HCT116 (cell line): Measurements from ENCODE around the gene ITK. TPM values are rescaled to one million over a fixed set of nuclear protein-coding genes. Genes with fewer than 3 reads are reported as not detected.

Experiments used
- ATAC-seq: fragments of 200-7000 bp; cut with Tn5 transposase; 2 replicates; pipeline ENCODE4 v1.9.1; 2020; ENCODE audit warnings: mild to moderate bottlenecking, moderate library complexity
- BruUV-seq: library from RNA; stranded (reverse); fragments of 400-500 nt; replicated peaks from 2 replicates; lab custom pipeline; 2021; lab: Mats Ljungman, UMichigan
- CTCF ChIA-PET: fragments of 300-600 bp; sonication (Branson Sonifier 250); formaldehyde crosslinking; loops from one replicate; lab custom pipeline; 2021; ENCODE audit warnings: antibody characterized with exemption; lab: Charles Lee
- POLR2A ChIA-PET: fragments of 300-600, 350-600 bp; sonication (Branson Sonifier 250); formaldehyde crosslinking; loops from one replicate; lab custom pipeline; 2021; ENCODE audit warnings: antibody characterized with exemption; lab: Charles Lee
- RAD21 ChIA-PET, 2 experiments: fragments of 300-600 bp; sonication (Branson Sonifier 250); formaldehyde crosslinking; loops; one replicate each; lab custom pipeline; 2023; ENCODE audit warnings: low total read pairs in 2 of 2; ENCODE audit not compliant: uncharacterized antibody in 2 of 2, unreplicated experiment in 2 of 2, low non-redundant PET in 1 of 2; lab: Charles Lee
- DNase-seq: peaks from one replicate; pipeline ENCODE4 v3.0.0-alpha.2; 2010; ENCODE audit warnings: low read depth, low spot score
- H2AFZ ChIP-seq: fragments of 200-600 bp; shearing (Covaris generic), sonication (generic); 2 replicates; pipeline ENCODE4 v1.6.1; 2017; ENCODE audit warnings: low read depth, mixed run types, mixed read lengths, antibody characterized with exemption, low read length; ENCODE audit not compliant: poor library complexity, severe bottlenecking
- H3K27ac ChIP-seq: 2 replicates; pipeline ENCODE4 v1.5.1; 2012; ENCODE audit warnings: low read depth, low read length
- H3K27me3 ChIP-seq: fragments of 200-600 bp; sonication (generic); 2 replicates; pipeline ENCODE4 v1.6.1; 2016; ENCODE audit warnings: mixed run types, low read length, mixed read lengths; ENCODE audit not compliant: insufficient read depth
- H3K36me3 ChIP-seq, 2 experiments: fragments of 200-500 bp in 1 of 2; fragments of 200-600 bp in 1 of 2; sonication (Bioruptor generic) in 1 of 2; sonication (generic) in 1 of 2; 2 replicates each; pipeline versions ENCODE4 v1.5.1 to v1.6.1; 2014 to 2016; ENCODE audit warnings: low read length in 2 of 2, inconsistent platforms in 1 of 2, mixed read lengths in 1 of 2, mixed run types in 1 of 2; ENCODE audit not compliant: insufficient read depth in 2 of 2, control insufficient read depth in 1 of 2
- H3K4me1 ChIP-seq, 2 experiments: fragments of 200-600 bp in 1 of 2; sonication (generic) in 1 of 2; 2 replicates each; pipeline versions ENCODE4 v1.5.1 to v1.6.1; 2012 to 2017; ENCODE audit warnings: low read length in 2 of 2, inconsistent platforms in 1 of 2, mild to moderate bottlenecking in 1 of 2, mixed read lengths in 1 of 2, mixed run types in 1 of 2, moderate library complexity in 1 of 2; ENCODE audit not compliant: insufficient read depth in 2 of 2, control insufficient read depth in 1 of 2
- H3K4me2 ChIP-seq: fragments of 200-600 bp; sonication (generic); 2 replicates; pipeline ENCODE4 v1.6.1; 2017; ENCODE audit warnings: mixed run types, low read length, mixed read lengths
- H3K4me3 ChIP-seq, 2 experiments: fragments of 200-600 bp in 1 of 2; sonication (generic) in 1 of 2; replicated peaks in 1 of 2; 2 replicates each; pipeline ENCODE4 v1.5.1; 2011 to 2016; ENCODE audit warnings: low read length in 2 of 2, control low read depth in 1 of 2, low read depth in 1 of 2, mild to moderate bottlenecking in 1 of 2, mixed read lengths in 1 of 2, mixed run types in 1 of 2
- H3K79me2 ChIP-seq: fragments of 200-600 bp; sonication (generic); 2 replicates; pipeline ENCODE4 v1.6.1; 2017; ENCODE audit warnings: mild to moderate bottlenecking, mixed run types, low read length, moderate library complexity, mixed read lengths; ENCODE audit not compliant: insufficient read depth
- H3K9ac ChIP-seq: fragments of 200-600 bp; sonication (generic); 2 replicates; pipeline ENCODE4 v1.6.1; 2016; ENCODE audit warnings: low read length, mixed read lengths
- H3K9me2 ChIP-seq: fragments of 200-600 bp; sonication (generic), shearing (Covaris generic); 2 replicates; pipeline ENCODE4 v1.6.1; 2017; ENCODE audit warnings: mixed run types, mild to moderate bottlenecking, moderate library complexity; ENCODE audit not compliant: insufficient read depth
- H3K9me3 ChIP-seq, 2 experiments: fragments of 200-500 bp in 1 of 2; fragments of 200-600 bp in 1 of 2; sonication (Bioruptor generic) in 1 of 2; sonication (generic) in 1 of 2; 2 replicates each; pipeline ENCODE4 v1.6.1; 2014 to 2017; ENCODE audit warnings: low read length in 2 of 2, mixed read lengths in 2 of 2, inconsistent platforms in 1 of 2, low read depth in 1 of 2, mild to moderate bottlenecking in 1 of 2, mixed run types in 1 of 2, moderate library complexity in 1 of 2; ENCODE audit not compliant: control insufficient read depth in 1 of 2, insufficient read depth in 1 of 2
- H4K20me1 ChIP-seq: fragments of 200-600 bp; sonication (generic), shearing (Covaris generic); 2 replicates; pipeline ENCODE4 v1.6.1; 2017; ENCODE audit warnings: mixed run types, mild to moderate bottlenecking, moderate library complexity; ENCODE audit not compliant: insufficient read depth
- ATF3 ChIP-seq: IDR thresholded peaks from 2 replicates; pipeline ENCODE4 v1.6.1; 2012
- CBX3 ChIP-seq: IDR thresholded peaks from 2 replicates; pipeline ENCODE4 v1.6.1; 2012; ENCODE audit warnings: low read depth
- EGR1 ChIP-seq: IDR thresholded peaks from 2 replicates; pipeline ENCODE4 v1.6.1; 2012; ENCODE audit warnings: low read depth
- ELF1 ChIP-seq: IDR thresholded peaks from 2 replicates; pipeline ENCODE4 v1.6.1; 2012; ENCODE audit warnings: low read depth, borderline replicate concordance
- EZH2phosphoT487 ChIP-seq: fragments of 200-600 bp; IDR thresholded peaks from 2 replicates; pipeline ENCODE4 v1.6.1; 2018; ENCODE audit warnings: antibody characterized with exemption, borderline replicate concordance
- FOSL1 ChIP-seq: IDR thresholded peaks from 2 replicates; pipeline ENCODE4 v1.6.1; 2012; ENCODE audit warnings: low read depth
- JUND ChIP-seq: IDR thresholded peaks from 2 replicates; pipeline ENCODE4 v1.6.1; 2012
- MAX ChIP-seq: IDR thresholded peaks from 2 replicates; pipeline ENCODE4 v1.6.1; 2012
- POLR2A ChIP-seq: IDR thresholded peaks from 2 replicates; pipeline ENCODE4 v1.7.0; 2011; ENCODE audit warnings: borderline replicate concordance; ENCODE audit not compliant: insufficient read depth, insufficient read length; ENCODE audit errors: extremely low read depth
- POLR2AphosphoS5 ChIP-seq: IDR thresholded peaks from 2 replicates; pipeline ENCODE4 v1.6.1; 2011; ENCODE audit warnings: mild to moderate bottlenecking, low read depth, low read length, moderate library complexity
- RAD21 ChIP-seq: IDR thresholded peaks from 2 replicates; pipeline ENCODE4 v1.6.1; 2012; ENCODE audit warnings: low read depth, mild to moderate bottlenecking
- SP1 ChIP-seq: IDR thresholded peaks from 2 replicates; pipeline ENCODE4 v1.6.1; 2012; ENCODE audit warnings: low read depth
- ZBTB33 ChIP-seq: IDR thresholded peaks from 2 replicates; pipeline ENCODE4 v1.6.1; 2011; ENCODE audit warnings: mild to moderate bottlenecking, low read length, moderate library complexity; ENCODE audit not compliant: insufficient replicate concordance; ENCODE audit errors: extremely low read depth
- ZFX ChIP-seq: fragments of 450-650 bp; IDR thresholded peaks from 2 replicates; pipeline ENCODE4 v1.6.1; 2017
- intact Hi-C: fragments of 100-400 bp; cut with micrococcal nuclease; formaldehyde crosslinking; loops from 2 replicates; pipeline ENCODE4 v1.10.0; 2022
- total RNA-seq: library from RNA; stranded (reverse); gene quantifications from one replicate; pipeline ENCODE4 v1.2.1, GENCODE V29; 2021; ENCODE audit not compliant: unreplicated experiment
- TF ChIP-seq, protein P1 (sequence below), 3 experiments: fragments of 200-600 bp in 1 of 3; sonication (generic) in 1 of 3; IDR thresholded peaks in 2 of 3; conservative IDR thresholded peaks in 1 of 3; 2 replicates each; pipeline ENCODE4 v1.5.1; 2012 to 2017; ENCODE audit warnings: low read depth in 2 of 3, low read length in 2 of 3, antibody characterized with exemption in 1 of 3, borderline replicate concordance in 1 of 3, control low read depth in 1 of 3, mild to moderate bottlenecking in 1 of 3, mixed read lengths in 1 of 3, mixed run types in 1 of 3, moderate library complexity in 1 of 3; ENCODE audit not compliant: insufficient read depth in 1 of 3

Gene ITK
- total RNA-seq, 1 experiment from 2014 or later = 0.37 TPM

GRCh38 chr5:157288405-157289163 lies 107.9 kb downstream of the ITK start:
- H3K4me3 ChIP-seq = no peak overlapping the region
- H3K4me2 ChIP-seq = no peak overlapping the region
- no peaks in the 10 kb centered on the region; the same call in 1 of the 2 replicates for H3K9me2 ChIP-seq
- ATAC-seq = no peak
- no peaks in the 10 kb centered on the region for H3K9me3 ChIP-seq
- ChIA-PET POLR2A (no interaction called here), RAD21 (no interaction called here), CTCF (no interaction called here)
- no TSS peak for BruUV-seq
- intact Hi-C loops = no loop called here
- no peak overlapping the region for H3K9ac ChIP-seq
- DNase-seq = no peak
- no peaks in the 10 kb centered on the region for H4K20me1 ChIP-seq
- no peaks in the 10 kb centered on the region for H3K79me2 ChIP-seq
- no peaks in the 10 kb centered on the region for H3K27me3 ChIP-seq
- 0 out of 4 replicates have a peak, but pooled peaks cover 0 to 5% of the 10 kb centered on the region in 2 experiments for H3K36me3 ChIP-seq
- no peak overlapping the region for H2AFZ ChIP-seq
- TF ChIP-seq ELF1 (no peak), EZH2phosphoT487 (no peak), RAD21 (no peak), POLR2AphosphoS5 (no peak), ZFX (no peak), SP1 (no peak), MAX (no peak), FOSL1 (no peak), EGR1 (no peak), CBX3 (no peak)
- H3K4me1 ChIP-seq = peaks cover 10 to 19% of the 10 kb centered on the region in 2 experiments
- H3K27ac ChIP-seq = no peak overlapping the region

- H3K79me2 ChIP-seq = no peaks in the 10 kb centered on the region
- no peak overlapping the region for H3K4me3 ChIP-seq
- 0 out of 4 replicates have a peak, but pooled peaks cover 0 to 5% of the 10 kb centered on the region in 2 experiments for H3K36me3 ChIP-seq
- intact Hi-C loops = no loop called here
- BruUV-seq = no TSS peak
- ChIA-PET RAD21 (no interaction called here), POLR2A (no interaction called here), CTCF (no interaction called here)
- no peaks in the 10 kb centered on the region for H3K27me3 ChIP-seq
- H3K9me2 ChIP-seq = no peaks in the 10 kb centered on the region; the same call in 1 of the 2 replicates
- no peak overlapping the region for H3K9ac ChIP-seq
- no peak overlapping the region for H2AFZ ChIP-seq
- no peak overlapping the region for H3K4me2 ChIP-seq
- ATAC-seq (no peak), DNase-seq (no peak)
- peaks cover 10 to 19% of the 10 kb centered on the region in 2 experiments for H3K4me1 ChIP-seq
- H3K27ac ChIP-seq = no peak overlapping the region
- no peaks in the 10 kb centered on the region for H4K20me1 ChIP-seq
- no peaks in the 10 kb centered on the region for H3K9me3 ChIP-seq
- TF ChIP-seq EGR1 (no peak), MAX (no peak), FOSL1 (no peak), EZH2phosphoT487 (no peak), ATF3 (no peak), JUND (no peak), POLR2A (no peak), ZBTB33 (no peak)
- TF ChIP-seq, protein P1, sequence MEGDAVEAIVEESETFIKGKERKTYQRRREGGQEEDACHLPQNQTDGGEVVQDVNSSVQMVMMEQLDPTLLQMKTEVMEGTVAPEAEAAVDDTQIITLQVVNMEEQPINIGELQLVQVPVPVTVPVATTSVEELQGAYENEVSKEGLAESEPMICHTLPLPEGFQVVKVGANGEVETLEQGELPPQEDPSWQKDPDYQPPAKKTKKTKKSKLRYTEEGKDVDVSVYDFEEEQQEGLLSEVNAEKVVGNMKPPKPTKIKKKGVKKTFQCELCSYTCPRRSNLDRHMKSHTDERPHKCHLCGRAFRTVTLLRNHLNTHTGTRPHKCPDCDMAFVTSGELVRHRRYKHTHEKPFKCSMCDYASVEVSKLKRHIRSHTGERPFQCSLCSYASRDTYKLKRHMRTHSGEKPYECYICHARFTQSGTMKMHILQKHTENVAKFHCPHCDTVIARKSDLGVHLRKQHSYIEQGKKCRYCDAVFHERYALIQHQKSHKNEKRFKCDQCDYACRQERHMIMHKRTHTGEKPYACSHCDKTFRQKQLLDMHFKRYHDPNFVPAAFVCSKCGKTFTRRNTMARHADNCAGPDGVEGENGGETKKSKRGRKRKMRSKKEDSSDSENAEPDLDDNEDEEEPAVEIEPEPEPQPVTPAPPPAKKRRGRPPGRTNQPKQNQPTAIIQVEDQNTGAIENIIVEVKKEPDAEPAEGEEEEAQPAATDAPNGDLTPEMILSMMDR (IDR thresholded peaks at IDR 0.05 in 2 of 3, conservative IDR thresholded peaks at IDR 0.05 in 1 of 3; ENCODE audit: borderline replicate concordance in 1 of 3, insufficient read depth in 1 of 3, low read depth in 2 of 3, low read length in 2 of 3) = no peak
These were observed 108.7 kb downstream of the ITK start for GRCh38 chr5:157289164-157289819.
